Neural cell (in vitro differentiated cells): ENCODE measurements around the gene TBX2.
A peak's percentile ranks its signal among the peaks of the same experiment; 100 is the strongest.

Experiments used
- EP300 ChIP-seq: fragments of 450-650 bp; conservative IDR thresholded peaks from 2 replicates; pipeline ENCODE4 v1.6.1; 2014; ENCODE audit warnings: antibody characterized with exemption, mild to moderate bottlenecking, moderate library complexity; ENCODE audit not compliant: poor library complexity, severe bottlenecking
- POLR2AphosphoS5 ChIP-seq: IDR thresholded peaks from 2 replicates; pipeline ENCODE4 v1.6.1; 2012
- RAD21 ChIP-seq: fragments of 450-650 bp; conservative IDR thresholded peaks from 2 replicates; pipeline ENCODE4 v1.6.1; 2014; ENCODE audit warnings: antibody characterized with exemption, mild to moderate bottlenecking, moderate library complexity
- TF ChIP-seq, protein P1 (sequence below): fragments of 450-650 bp; IDR thresholded peaks from 2 replicates; pipeline ENCODE4 v1.5.1; 2014; ENCODE audit warnings: antibody characterized with exemption, mild to moderate bottlenecking, moderate library complexity; ENCODE audit not compliant: poor library complexity, severe bottlenecking

DNA sequence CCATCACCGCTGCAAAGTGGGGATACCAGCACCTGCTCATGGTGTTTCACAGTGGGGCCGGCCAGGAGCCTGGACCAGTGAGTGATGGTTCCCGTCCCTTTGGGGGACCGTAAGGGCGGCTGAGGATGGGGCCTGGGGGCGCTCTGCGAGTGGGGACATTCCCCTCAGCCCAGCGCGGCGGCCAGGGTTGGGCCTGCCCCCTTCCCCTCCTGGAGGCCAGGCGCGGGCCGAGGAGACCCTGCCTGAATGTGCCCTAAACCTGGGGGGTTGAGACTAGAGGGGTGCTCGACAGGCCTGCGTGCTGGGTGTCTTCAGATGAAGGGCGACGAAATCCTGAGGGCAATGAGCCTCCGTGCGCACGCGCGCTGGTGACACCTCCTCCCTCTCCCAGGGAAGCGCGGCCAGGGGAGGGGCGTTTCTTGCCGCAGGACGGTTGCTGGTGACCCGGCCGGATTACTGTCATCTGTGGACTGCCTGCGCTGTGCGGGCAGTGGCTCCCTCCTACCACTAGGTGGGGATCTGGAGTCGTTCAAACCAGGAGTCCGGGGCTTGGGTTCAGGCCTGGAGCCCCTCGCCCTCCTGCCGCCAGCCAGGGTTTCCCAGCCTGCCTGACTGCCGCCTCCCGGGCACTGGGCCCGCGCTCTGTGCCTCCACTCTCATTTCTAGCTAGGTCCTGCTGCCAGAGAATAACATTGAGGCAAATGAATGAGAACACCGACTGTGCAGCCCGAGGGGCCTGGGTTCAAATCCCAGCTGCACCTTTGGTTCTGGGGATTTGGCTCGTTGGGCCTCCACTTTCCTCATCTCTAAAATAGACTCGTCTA, 17.1 kb downstream of the TBX2 start:
- TF ChIP-seq EP300 (no peak), POLR2AphosphoS5 (no peak), RAD21 (peak; percentile 69)
- TF ChIP-seq, protein P1, sequence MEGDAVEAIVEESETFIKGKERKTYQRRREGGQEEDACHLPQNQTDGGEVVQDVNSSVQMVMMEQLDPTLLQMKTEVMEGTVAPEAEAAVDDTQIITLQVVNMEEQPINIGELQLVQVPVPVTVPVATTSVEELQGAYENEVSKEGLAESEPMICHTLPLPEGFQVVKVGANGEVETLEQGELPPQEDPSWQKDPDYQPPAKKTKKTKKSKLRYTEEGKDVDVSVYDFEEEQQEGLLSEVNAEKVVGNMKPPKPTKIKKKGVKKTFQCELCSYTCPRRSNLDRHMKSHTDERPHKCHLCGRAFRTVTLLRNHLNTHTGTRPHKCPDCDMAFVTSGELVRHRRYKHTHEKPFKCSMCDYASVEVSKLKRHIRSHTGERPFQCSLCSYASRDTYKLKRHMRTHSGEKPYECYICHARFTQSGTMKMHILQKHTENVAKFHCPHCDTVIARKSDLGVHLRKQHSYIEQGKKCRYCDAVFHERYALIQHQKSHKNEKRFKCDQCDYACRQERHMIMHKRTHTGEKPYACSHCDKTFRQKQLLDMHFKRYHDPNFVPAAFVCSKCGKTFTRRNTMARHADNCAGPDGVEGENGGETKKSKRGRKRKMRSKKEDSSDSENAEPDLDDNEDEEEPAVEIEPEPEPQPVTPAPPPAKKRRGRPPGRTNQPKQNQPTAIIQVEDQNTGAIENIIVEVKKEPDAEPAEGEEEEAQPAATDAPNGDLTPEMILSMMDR = peak; percentile 80
